HG03196 (cell line): ENCODE data around the gene TASL.
"Not testable (repeated sequence)": the region's sequence is repeated elsewhere in the genome, so short reads cannot be mapped to it uniquely, and the experiment has no call there.

ENCODE experiments used
- ATAC-seq: cut with Tn5 transposase; IDR thresholded peaks from one replicate; pipeline ENCODE4 v1.9.1; 2021; ENCODE audit not compliant: unreplicated experiment

The TASL gene

GRCh38 chrX:30580641-30581040, 3.1 kb upstream of the TASL start:
- no peak for ATAC-seq

DNA sequence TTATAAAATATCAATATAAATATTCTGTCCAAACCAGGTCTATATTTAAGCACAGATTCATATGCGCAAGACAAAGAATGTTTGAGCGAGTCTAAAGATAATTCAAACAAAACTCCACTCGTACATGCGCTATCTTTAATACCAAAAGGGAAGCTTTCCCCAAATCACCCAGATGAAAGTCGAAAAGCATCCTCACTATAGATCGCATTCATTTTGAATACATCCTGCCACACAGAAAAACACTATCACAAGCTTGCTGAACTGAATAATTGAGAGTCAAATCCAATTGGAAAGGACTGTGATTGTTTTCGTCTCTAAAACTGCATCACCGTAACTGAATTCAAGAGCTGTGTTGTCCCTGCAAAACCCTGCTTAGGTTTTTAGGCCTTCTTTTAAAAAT, 685 bp downstream of the TASL start:
- ATAC-seq = no peak

DNA sequence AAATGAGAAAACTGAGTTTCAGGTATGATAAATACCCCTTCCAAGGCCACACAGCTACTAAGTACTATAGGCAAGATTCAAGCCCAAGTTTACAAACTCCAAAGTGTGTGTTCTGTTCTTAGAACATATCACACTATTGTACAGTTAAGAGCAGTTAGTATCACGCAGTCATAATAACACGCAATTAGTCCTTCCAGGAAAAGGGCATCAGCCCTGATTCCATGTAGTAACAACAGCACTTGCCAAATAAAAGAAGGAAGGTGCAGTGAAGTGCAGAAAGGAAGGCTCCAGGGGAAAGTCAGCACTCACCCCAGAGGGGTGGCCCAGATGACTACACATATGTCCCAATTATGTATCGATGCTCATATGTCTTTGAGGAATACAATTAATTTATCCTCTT, 4.4 kb downstream of the TASL start:
- ATAC-seq = no peak

DNA sequence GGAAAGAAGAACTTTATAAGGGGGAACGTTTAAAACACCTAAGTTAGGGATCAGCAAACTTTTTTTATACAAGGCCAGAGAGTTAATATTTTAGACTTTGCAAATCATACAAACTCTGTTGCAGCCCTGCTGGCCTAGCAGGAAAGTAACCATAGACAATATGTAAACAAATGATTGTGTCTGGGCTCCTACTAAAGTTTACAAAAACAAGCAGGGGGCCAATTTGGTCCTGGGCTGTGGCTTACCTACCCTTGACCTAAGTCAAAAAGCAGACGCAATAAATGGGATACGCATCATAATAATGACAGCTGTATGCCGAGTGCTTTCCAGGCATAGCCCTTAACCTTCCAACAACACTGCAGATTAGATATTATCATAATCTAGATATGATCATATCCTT, 4.9 kb downstream of the TASL start:
- ATAC-seq = no peak

GRCh38 chrX:30572004-30572403, 5.6 kb downstream of the TASL start:
- ATAC-seq = peak; percentile 40

GRCh38 chrX:30570505-30570904, 7.1 kb downstream of the TASL start:
- no peak for ATAC-seq

- peak; percentile 78 for ATAC-seq
Observed at GRCh38 chrX:30568136-30568535, 9.4 kb downstream of the TASL start.

DNA sequence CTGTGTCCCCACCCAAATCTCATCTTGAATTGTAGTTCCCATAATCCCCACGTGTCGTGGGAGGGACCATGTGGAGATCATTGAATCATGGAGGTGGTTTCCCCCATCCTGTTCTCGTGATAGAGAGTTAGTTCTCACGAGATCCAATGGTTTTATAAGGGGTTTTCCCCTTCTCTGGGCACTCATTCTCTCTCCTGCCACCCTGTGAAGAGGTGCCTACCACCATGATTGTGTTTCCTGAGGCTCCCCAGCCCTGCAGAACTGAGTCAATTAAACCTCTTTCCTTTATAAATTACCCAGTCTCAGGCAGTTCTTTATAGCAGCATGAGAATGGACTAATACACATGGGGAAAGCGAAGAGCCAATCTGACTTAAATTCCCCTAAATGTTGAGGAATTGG, 14.5 kb downstream of the TASL start:
- not testable (repeated sequence) for ATAC-seq

GRCh38 chrX:30561191-30561590, 16.4 kb downstream of the TASL start:
- no peak for ATAC-seq

- ATAC-seq = no peak
Observed at GRCh38 chrX:30538271-30538670, 39.3 kb downstream of the TASL start.

DNA sequence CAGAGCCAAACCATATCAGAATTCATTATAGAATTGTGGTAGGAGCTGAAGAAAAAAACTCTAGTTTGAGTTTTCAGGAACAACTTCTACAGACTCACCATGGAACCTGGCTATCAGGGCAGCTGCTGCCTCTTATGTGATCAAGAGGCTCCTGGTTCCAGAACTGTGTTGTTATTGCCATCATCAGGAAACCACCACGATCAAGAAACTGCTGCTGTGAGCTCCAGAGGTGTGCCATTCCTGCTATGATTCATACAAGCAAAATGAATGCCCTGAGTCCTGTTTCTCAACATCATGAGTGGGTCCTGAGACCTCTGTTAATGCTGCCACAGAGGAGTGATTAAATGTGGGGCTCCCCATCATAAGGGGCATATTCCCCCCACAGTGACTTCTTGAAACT, 43.7 kb downstream of the TASL start:
- no peak for ATAC-seq

DNA sequence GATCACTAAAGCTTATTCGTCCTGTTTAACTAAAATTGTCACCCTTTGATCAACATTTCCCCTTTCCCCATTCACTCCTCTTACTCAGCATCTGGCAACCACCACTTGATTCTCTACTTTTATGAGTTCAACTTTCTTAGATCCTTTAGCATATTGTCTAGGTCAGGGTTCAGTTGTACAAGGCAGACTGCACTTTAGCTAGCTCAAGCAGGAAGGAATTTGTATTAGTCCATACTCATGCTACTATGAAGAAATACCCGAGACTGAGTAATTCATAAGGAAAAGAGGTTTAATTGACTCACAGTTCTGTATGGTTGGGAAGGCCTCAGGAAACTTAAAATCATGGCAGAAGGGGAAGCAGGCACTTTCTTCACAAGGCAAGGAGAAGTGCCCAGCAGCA, 44.3 kb downstream of the TASL start:
- ATAC-seq = no peak

GRCh38 chrX:30530606-30531005, 47.0 kb downstream of the TASL start:
- no peak for ATAC-seq

- no peak for ATAC-seq
Observed at GRCh38 chrX:30525732-30526131, 51.8 kb downstream of the TASL start.

DNA sequence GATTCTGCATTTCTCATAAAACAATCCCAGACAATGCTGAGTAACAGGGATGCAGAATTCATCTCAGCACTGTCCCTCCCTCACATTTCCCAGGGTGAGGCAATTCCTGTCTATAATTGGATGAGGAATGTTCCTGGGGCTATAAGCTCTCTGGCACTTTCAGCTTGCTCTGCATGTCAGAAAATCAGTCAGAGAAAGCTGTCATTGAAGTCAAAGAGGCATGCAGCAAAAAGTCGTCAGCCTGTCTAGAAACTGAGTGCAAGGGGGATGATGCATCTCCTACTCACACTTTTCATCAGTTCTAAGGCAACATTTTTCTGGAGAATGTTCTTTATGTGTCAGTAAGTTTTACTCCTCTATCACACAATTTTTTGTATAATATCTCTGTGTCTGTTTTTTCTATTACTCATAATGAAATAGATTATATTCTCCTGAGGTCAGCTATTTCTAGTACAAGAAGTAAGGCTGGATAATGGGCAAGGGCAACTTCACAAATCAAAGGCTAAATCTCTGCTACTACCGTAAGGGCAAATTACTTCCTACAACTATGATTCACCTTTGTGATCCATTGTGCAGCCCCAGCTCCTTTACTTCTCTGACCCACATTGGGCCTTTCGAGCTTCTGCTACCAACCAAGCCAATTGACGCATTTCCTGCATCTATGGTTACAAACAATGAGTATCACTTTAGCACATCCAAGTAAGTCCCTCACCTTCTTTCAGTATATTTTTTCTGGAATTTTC, 56.0 kb downstream of the TASL start:
- no peak for ATAC-seq

- no peak for ATAC-seq
Observed at GRCh38 chrX:30513284-30513683, 64.3 kb downstream of the TASL start.
